Fibroblast of mammary gland (primary cell): Measurements from ENCODE around the gene GLI3.

Experiments used
- DNase-seq: peaks from one replicate; pipeline ENCODE4 v3.0.0-alpha.2; 2010; ENCODE audit warnings: low read depth
- H3K4me3 ChIP-seq: 2 replicates; pipeline ENCODE4 v1.5.1; 2011; ENCODE audit warnings: low read depth, mild to moderate bottlenecking, low read length, moderate library complexity; ENCODE audit not compliant: control insufficient read depth
- TF ChIP-seq, protein P1 (sequence below): conservative IDR thresholded peaks from 2 replicates; pipeline ENCODE4 v1.5.1; 2011; ENCODE audit warnings: low read depth, low read length, inconsistent platforms; ENCODE audit not compliant: control insufficient read depth, insufficient read depth

GLI3 gene

DNA sequence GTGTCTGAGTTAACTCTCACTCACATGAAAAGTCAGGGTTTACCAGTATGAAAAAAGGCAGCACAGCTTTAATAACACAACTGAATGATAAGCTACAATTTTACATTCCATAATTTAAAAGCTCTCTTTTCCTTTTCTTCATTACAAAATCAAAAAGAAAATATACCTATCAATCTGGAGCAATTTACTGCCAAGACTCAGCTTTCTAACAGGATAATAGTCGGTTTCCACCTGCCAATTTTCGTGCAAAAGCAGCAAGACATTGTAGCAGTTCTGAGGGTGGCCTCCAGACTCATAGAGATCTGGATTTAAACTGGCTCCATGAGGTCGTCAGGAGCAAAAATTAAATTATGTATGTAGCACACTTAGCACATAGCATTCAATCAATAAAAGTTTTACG is 191.0 kb downstream of the GLI3 start:
- TF ChIP-seq, protein P1, sequence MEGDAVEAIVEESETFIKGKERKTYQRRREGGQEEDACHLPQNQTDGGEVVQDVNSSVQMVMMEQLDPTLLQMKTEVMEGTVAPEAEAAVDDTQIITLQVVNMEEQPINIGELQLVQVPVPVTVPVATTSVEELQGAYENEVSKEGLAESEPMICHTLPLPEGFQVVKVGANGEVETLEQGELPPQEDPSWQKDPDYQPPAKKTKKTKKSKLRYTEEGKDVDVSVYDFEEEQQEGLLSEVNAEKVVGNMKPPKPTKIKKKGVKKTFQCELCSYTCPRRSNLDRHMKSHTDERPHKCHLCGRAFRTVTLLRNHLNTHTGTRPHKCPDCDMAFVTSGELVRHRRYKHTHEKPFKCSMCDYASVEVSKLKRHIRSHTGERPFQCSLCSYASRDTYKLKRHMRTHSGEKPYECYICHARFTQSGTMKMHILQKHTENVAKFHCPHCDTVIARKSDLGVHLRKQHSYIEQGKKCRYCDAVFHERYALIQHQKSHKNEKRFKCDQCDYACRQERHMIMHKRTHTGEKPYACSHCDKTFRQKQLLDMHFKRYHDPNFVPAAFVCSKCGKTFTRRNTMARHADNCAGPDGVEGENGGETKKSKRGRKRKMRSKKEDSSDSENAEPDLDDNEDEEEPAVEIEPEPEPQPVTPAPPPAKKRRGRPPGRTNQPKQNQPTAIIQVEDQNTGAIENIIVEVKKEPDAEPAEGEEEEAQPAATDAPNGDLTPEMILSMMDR: no peak
- H3K4me3 ChIP-seq: no peak overlapping the region
- no peak for DNase-seq

- TF ChIP-seq, protein P1: no peak
- H3K4me3 ChIP-seq: no peak overlapping the region
- DNase-seq: no peak
Measured at GRCh38 chr7:42039921-42040320, 197.1 kb downstream of the GLI3 start.

DNA sequence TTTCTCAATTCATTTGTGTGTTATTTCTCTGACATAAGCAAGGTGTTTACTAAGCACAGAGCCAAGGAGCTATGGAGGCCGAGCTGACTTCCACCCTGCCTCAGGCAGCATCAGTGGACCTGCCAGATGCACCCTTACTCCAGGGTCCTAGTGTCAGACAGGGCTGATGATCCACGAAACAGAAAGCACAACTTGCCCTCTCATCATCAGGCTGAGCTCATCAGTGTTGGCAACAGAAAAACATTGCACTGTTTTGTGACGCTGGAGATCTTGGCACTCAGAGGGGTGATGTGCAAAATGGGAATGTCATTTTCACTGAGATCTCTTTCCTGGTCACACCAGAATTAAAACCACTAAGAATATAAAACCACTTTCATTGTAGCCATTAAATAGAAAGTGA is 201.8 kb downstream of the GLI3 start:
- peak; percentile 58 for DNase-seq

DNA sequence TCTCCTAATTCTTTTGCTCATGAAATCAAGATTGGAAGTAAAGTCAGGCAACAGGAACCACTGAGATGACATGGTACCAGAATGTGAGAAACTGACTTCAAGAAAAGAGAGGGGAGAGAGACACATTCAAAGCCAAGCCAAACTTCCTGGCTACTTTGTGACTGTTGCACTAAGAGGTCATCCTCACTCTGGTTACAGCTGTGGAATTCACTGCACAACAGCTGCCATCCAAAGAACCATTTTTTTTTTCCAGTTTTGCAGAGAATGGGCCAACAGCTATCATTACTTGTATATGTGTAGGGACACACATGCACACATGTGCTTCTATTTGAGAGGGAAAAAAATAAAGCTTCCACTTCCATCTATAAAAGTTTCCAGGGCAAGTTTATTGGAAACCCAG is 203.5 kb downstream of the GLI3 start:
- H3K4me3 ChIP-seq: no peak overlapping the region
- TF ChIP-seq, protein P1: no peak
- DNase-seq: no peak

More for the DNA sequence above, 201.8 kb downstream of the GLI3 start:
- TF ChIP-seq, protein P1: no peak
- no peak overlapping the region for H3K4me3 ChIP-seq

DNA sequence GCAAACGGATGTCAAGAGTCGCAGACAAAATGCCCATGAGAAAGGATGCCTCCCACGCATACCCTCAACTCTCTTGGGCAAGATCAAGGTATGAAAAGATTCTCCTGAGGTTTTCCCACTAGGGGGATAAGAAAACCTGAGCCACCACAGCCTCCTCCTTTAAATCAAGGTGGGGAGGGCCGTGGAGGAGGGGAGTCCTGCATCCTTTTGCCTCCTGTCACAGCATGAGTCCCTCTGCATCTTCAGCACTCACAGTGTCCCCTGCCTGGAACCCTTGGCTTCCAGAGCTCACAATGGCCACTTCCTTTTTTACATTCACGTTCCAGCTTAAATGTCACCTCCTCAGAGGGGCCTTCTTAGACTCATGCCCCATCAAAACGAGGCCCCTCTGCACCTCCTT is 207.6 kb downstream of the GLI3 start:
- TF ChIP-seq, protein P1: no peak
- H3K4me3 ChIP-seq: no peak overlapping the region
- DNase-seq: no peak

DNA sequence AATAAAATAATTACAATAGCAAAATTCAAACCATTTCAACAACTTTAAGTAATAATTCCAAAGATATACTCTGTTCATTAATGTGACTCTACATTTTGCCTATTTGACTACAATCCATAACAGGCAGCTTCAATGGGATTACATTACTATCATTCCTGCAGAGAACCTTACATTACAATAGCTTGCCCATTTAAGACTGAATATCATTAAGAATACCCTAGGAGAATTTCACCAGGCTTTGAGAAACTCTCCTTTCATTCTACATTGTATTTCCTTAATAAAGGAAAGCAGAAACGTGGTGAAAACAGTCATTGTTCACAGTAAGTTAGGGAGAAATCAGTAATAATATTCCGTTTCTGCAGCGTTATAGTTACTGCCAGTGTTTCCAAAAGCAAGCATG is 209.5 kb downstream of the GLI3 start:
- TF ChIP-seq, protein P1: no peak
- H3K4me3 ChIP-seq: no peak overlapping the region
- no peak for DNase-seq

GRCh38 chr7:42026622-42027197 is 210.3 kb downstream of the GLI3 start:
- TF ChIP-seq, protein P1: no peak
- DNase-seq: no peak
- H3K4me3 ChIP-seq: no peak overlapping the region
